ENCODE results near the gene RNU6-9.
"Not testable (repeated sequence)": the region's sequence is repeated elsewhere in the genome, so short reads cannot be mapped to it uniquely, and the experiment has no call there.

The RNU6-9 gene

GRCh38 chr19:850221-850978 lies 42.9 kb upstream of the RNU6-9 start:
- Histone ChIP-seq H3K36me3 (replicated peaks) (no peaks in the 10 kb centered on the region), H3K27ac (no peak overlapping the region), H3K27me3 (replicated peaks) (peaks cover 15% of the 10 kb centered on the region), H3K4me3 (ENCODE audit: low read depth, low read length) (no peak overlapping the region)
- TF ChIP-seq CTCF (IDR thresholded peaks at IDR 0.05; ENCODE audit: low read depth, low read length, missing control alignments) = no peak
- in situ Hi-C loops (cut with HindIII; ENCODE audit: low pct_ligation_motif_present, low sequenced_read_pairs) = no loop called here
- DNase-seq = peak; percentile 35

- TF ChIP-seq CTCF (IDR thresholded peaks at IDR 0.05; ENCODE audit: low read depth, low read length, missing control alignments) = no peak
- in situ Hi-C loops (cut with HindIII; ENCODE audit: low pct_ligation_motif_present, low sequenced_read_pairs) = no loop called here
- no peaks in the 10 kb centered on the region for H3K36me3 ChIP-seq (replicated peaks)
- peaks cover 11% of the 10 kb centered on the region for H3K27me3 ChIP-seq (replicated peaks)
- H3K27ac ChIP-seq = no peak overlapping the region
- DNase-seq = no peak
- H3K4me3 ChIP-seq (ENCODE audit: low read depth, low read length) = no peak overlapping the region
Observed at GRCh38 chr19:850979-851335, 42.3 kb upstream of the RNU6-9 start.

GRCh38 chr19:852136-853013 lies 40.9 kb upstream of the RNU6-9 start, which contains the start of gene ELANE:
TSS of gene ELANE (plus strand) at chr19:852303. CDS start at chr19:852329, 26 bp downstream.
- no peak for TF ChIP-seq CTCF (IDR thresholded peaks at IDR 0.05; ENCODE audit: low read depth, low read length, missing control alignments)
- in situ Hi-C loops (cut with HindIII; ENCODE audit: low pct_ligation_motif_present, low sequenced_read_pairs) = no loop called here
- Histone ChIP-seq H3K36me3 (replicated peaks) (no peaks in the 10 kb centered on the region), H3K4me3 (ENCODE audit: low read depth, low read length) (no peak within 1 kb of the TSS), H3K27ac (no peak within 1 kb of the TSS), H3K27me3 (replicated peaks) (peaks cover 8% of the 10 kb centered on the region)
- DNase-seq = no peak

GRCh38 chr19:853014-853585 lies 40.2 kb upstream of the RNU6-9 start:
- Histone ChIP-seq H3K27me3 (replicated peaks) (peaks cover 2% of the 10 kb centered on the region), H3K4me3 (ENCODE audit: low read depth, low read length) (no peak overlapping the region), H3K27ac (no peak overlapping the region), H3K36me3 (replicated peaks) (no peaks in the 10 kb centered on the region)
- no peak for TF ChIP-seq CTCF (IDR thresholded peaks at IDR 0.05; ENCODE audit: low read depth, low read length, missing control alignments)
- no peak for DNase-seq
- in situ Hi-C loops (cut with HindIII; ENCODE audit: low pct_ligation_motif_present, low sequenced_read_pairs) = no loop called here

- H3K36me3 ChIP-seq (replicated peaks); DNase-seq; H3K27ac ChIP-seq; in situ Hi-C loops (cut with HindIII; ENCODE audit: low pct_ligation_motif_present, low sequenced_read_pairs); H3K4me3 ChIP-seq (ENCODE audit: low read depth, low read length); H3K27me3 ChIP-seq (replicated peaks): not testable (repeated sequence)
Observed at GRCh38 chr19:853614-854220, 39.6 kb upstream of the RNU6-9 start.

GRCh38 chr19:854549-854948 lies 38.7 kb upstream of the RNU6-9 start:
- Histone ChIP-seq H3K36me3 (replicated peaks) (no peaks in the 10 kb centered on the region), H3K4me3 (ENCODE audit: low read depth, low read length) (no peak overlapping the region), H3K27ac (no peak overlapping the region), H3K27me3 (replicated peaks) (no peaks in the 10 kb centered on the region)
- in situ Hi-C loops (cut with HindIII; ENCODE audit: low pct_ligation_motif_present, low sequenced_read_pairs) = no loop called here
- no peak for DNase-seq
- TF ChIP-seq CTCF (IDR thresholded peaks at IDR 0.05; ENCODE audit: low read depth, low read length, missing control alignments) = no peak
